Measurements from ENCODE around the gene CARD11.

- TF ChIP-seq CTCF (IDR thresholded peaks at IDR 0.05) = no peak
- no peak for TF ChIP-seq POLR2A (IDR thresholded peaks at IDR 0.05)
Measured at GRCh38 chr7:2969398-2970306, 74.0 kb downstream of the CARD11 start.

Data from suprapubic skin (tissue), 3 donors.